WTC11 (cell line): ENCODE data around the gene LDLRAD1. TPM values are rescaled to one million over a fixed set of nuclear protein-coding genes. Genes with fewer than 3 reads are reported as not detected.
A peak's percentile ranks its signal among the peaks of the same experiment; 100 is the strongest.

ENCODE experiments used
- ATAC-seq: fragments of 200-7000 bp; cut with Tn5 transposase; 2 replicates; pipeline ENCODE4 v1.10.0; 2021; ENCODE audit warnings: mild to moderate bottlenecking, moderate library complexity
- CTCF ChIA-PET: fragments of 300-600 bp; sonication (Branson Sonifier 250); formaldehyde crosslinking; loops from one replicate; lab custom pipeline; 2021; ENCODE audit warnings: antibody characterized with exemption; lab: Charles Lee
- POLR2A ChIA-PET: fragments of 350-600 bp; sonication (Branson Sonifier 250); formaldehyde crosslinking; loops from one replicate; lab custom pipeline; 2021; ENCODE audit warnings: antibody characterized with exemption; lab: Charles Lee
- DNase-seq: peaks from one replicate; pipeline ENCODE4 v3.0.0; 2021; ENCODE audit warnings: low spot score
- H3K27ac Mint-ChIP-seq: 2 replicates; pipeline ENCODE4 v1.8.0; 2021; ENCODE audit warnings: mixed read lengths
- H3K27me3 Mint-ChIP-seq: 2 replicates; pipeline ENCODE4 v1.8.0; 2021; ENCODE audit warnings: low read depth, mild to moderate bottlenecking, moderate library complexity, mixed read lengths
- H3K36me3 Mint-ChIP-seq: 2 replicates; pipeline ENCODE4 v1.8.0; 2021; ENCODE audit warnings: mixed read lengths
- H3K4me1 Mint-ChIP-seq: 2 replicates; pipeline ENCODE4 v1.8.0; 2022; ENCODE audit warnings: mixed read lengths
- H3K4me3 Mint-ChIP-seq: 2 replicates; pipeline ENCODE4 v1.8.0; 2021; ENCODE audit warnings: mild to moderate bottlenecking, moderate library complexity, mixed read lengths
- H3K9me3 Mint-ChIP-seq: 2 replicates; pipeline ENCODE4 v1.8.0; 2021; ENCODE audit warnings: mixed read lengths
- ATF2 ChIP-seq: sonication (generic); formaldehyde crosslinking; IDR thresholded peaks from 2 replicates; pipeline ENCODE4 v1.8.1; 2022; ENCODE audit warnings: low read depth, missing genetic modification reagents, borderline replicate concordance
- CREM ChIP-seq: sonication (generic); formaldehyde crosslinking; IDR thresholded peaks from 2 replicates; pipeline ENCODE4 v1.8.1; 2022; ENCODE audit warnings: mild to moderate bottlenecking, missing genetic modification reagents, moderate library complexity
- ERG ChIP-seq: fragments of 250-450 bp; sonication (Bioruptor Pico); IDR thresholded peaks from 2 replicates; pipeline ENCODE4 v1.8.0; 2021; ENCODE audit warnings: mild to moderate bottlenecking
- ETV6 ChIP-seq: sonication (generic); formaldehyde crosslinking; IDR thresholded peaks from 2 replicates; pipeline ENCODE4 v1.8.1; 2022; ENCODE audit warnings: mild to moderate bottlenecking, missing genetic modification reagents
- GTF2I ChIP-seq: fragments of 250-450 bp; sonication (Bioruptor Pico); conservative IDR thresholded peaks from 2 replicates; pipeline ENCODE4 v1.4.0; 2021; ENCODE audit warnings: mild to moderate bottlenecking
- JUN ChIP-seq: sonication (generic); formaldehyde crosslinking; IDR thresholded peaks from 2 replicates; pipeline ENCODE4 v1.8.0; 2023; ENCODE audit warnings: mild to moderate bottlenecking, missing genetic modification reagents
- KAT7 ChIP-seq: sonication (generic); formaldehyde crosslinking; IDR thresholded peaks from 2 replicates; pipeline ENCODE4 v1.8.1; 2023; ENCODE audit warnings: missing genetic modification reagents, mild to moderate bottlenecking, borderline replicate concordance
- MYBL2 ChIP-seq: sonication (generic); formaldehyde crosslinking; IDR thresholded peaks from 2 replicates; pipeline ENCODE4 v1.8.1; 2023; ENCODE audit warnings: mild to moderate bottlenecking, moderate library complexity, missing genetic modification reagents
- NFATC4 ChIP-seq: fragments of 250-450 bp; sonication (Bioruptor Pico); IDR thresholded peaks from 2 replicates; pipeline ENCODE4 v1.9.0; 2021; ENCODE audit warnings: mild to moderate bottlenecking
- NFYB ChIP-seq: sonication (generic); formaldehyde crosslinking; conservative IDR thresholded peaks from 2 replicates; pipeline ENCODE4 v1.8.0; 2022; ENCODE audit warnings: low read depth, missing genetic modification reagents
- NR3C1 ChIP-seq: sonication (generic); formaldehyde crosslinking; conservative IDR thresholded peaks from 2 replicates; pipeline ENCODE4 v1.8.1; 2023; ENCODE audit warnings: low read depth, mild to moderate bottlenecking, missing genetic modification reagents
- RORB ChIP-seq: fragments of 250-450 bp; sonication (Bioruptor Pico); IDR thresholded peaks from 2 replicates; pipeline ENCODE4 v1.9.0; 2021; ENCODE audit warnings: mild to moderate bottlenecking
- ZMAT4 ChIP-seq: fragments of 250-450 bp; sonication (Bioruptor Pico); IDR thresholded peaks from 2 replicates; pipeline ENCODE4 v1.9.0; 2021; ENCODE audit warnings: mild to moderate bottlenecking
- ZNF232 ChIP-seq: sonication (generic); formaldehyde crosslinking; IDR thresholded peaks from 2 replicates; pipeline ENCODE4 v1.8.0; 2022; ENCODE audit warnings: mild to moderate bottlenecking, missing genetic modification reagents
- ZNF263 ChIP-seq: sonication (generic); formaldehyde crosslinking; IDR thresholded peaks from 2 replicates; pipeline ENCODE4 v1.8.1; 2022; ENCODE audit warnings: low read depth, mild to moderate bottlenecking, moderate library complexity, missing genetic modification reagents
- ZNF416 ChIP-seq: fragments of 250-450 bp; sonication (Bioruptor Pico); IDR thresholded peaks from 2 replicates; pipeline ENCODE4 v1.9.0; 2021; ENCODE audit warnings: mild to moderate bottlenecking, inconsistent platforms
- ZNF425 ChIP-seq: fragments of 250-450 bp; sonication (Bioruptor Pico); conservative IDR thresholded peaks from 2 replicates; pipeline ENCODE4 v1.9.0; 2021; ENCODE audit warnings: mild to moderate bottlenecking
- ZNF532 ChIP-seq: fragments of 250-450 bp; sonication (Bioruptor Pico); IDR thresholded peaks from 2 replicates; pipeline ENCODE4 v1.9.0; 2021; ENCODE audit warnings: mild to moderate bottlenecking, borderline replicate concordance
- total RNA-seq: library from RNA; stranded (reverse); gene quantifications from 3 replicates; pipeline ENCODE4 v1.2.3, GENCODE V29; 2021
- TF ChIP-seq, protein P1 (sequence below): fragments of 200-600 bp; IDR thresholded peaks from 2 replicates; pipeline ENCODE4 v1.8.0; 2022; ENCODE audit warnings: antibody characterized with exemption
- TF ChIP-seq, protein P2 (sequence below): sonication (generic); formaldehyde crosslinking; IDR thresholded peaks from 2 replicates; pipeline ENCODE4 v1.8.0; 2023; ENCODE audit warnings: mild to moderate bottlenecking, missing genetic modification reagents

LDLRAD1 gene
- total RNA-seq, 1 experiment from 2014 or later = 0.09 TPM

DNA sequence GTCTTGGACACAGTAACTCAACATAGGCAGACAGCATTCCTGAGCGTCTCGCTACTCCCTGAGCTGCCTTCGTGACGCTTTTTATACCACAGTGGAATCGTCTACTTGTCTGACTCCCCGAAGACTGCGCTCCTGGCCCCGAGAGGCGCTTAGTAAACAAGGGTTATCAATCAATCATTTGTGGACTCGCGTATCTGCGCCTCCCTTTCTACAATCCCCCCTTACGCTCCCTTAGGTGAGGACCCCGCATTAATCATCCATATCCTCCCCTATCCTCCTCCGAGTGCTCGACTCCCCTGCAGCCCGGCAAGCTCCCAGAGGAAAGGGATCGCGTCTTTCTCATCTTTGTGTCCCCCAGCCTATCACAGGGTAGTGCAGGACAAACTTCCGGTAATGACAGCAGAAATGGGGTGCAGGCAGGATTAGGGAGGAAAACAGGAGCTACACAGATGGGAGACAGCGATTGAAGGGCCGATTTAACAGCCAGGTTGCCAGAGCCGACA, 34.5 kb upstream of the LDLRAD1 start:
- TF ChIP-seq, protein P1, sequence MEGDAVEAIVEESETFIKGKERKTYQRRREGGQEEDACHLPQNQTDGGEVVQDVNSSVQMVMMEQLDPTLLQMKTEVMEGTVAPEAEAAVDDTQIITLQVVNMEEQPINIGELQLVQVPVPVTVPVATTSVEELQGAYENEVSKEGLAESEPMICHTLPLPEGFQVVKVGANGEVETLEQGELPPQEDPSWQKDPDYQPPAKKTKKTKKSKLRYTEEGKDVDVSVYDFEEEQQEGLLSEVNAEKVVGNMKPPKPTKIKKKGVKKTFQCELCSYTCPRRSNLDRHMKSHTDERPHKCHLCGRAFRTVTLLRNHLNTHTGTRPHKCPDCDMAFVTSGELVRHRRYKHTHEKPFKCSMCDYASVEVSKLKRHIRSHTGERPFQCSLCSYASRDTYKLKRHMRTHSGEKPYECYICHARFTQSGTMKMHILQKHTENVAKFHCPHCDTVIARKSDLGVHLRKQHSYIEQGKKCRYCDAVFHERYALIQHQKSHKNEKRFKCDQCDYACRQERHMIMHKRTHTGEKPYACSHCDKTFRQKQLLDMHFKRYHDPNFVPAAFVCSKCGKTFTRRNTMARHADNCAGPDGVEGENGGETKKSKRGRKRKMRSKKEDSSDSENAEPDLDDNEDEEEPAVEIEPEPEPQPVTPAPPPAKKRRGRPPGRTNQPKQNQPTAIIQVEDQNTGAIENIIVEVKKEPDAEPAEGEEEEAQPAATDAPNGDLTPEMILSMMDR = no peak
- no peak for TF ChIP-seq ZNF532
- TF ChIP-seq ZMAT4 (CRISPR knock-in tag) = no peak
- TF ChIP-seq ATF2 = no peak
- 0 out of 2 replicates have a peak, but pooled peaks have one; percentile 8 for TF ChIP-seq CREM (CRISPR knock-in tag)
- TF ChIP-seq ERG = no peak
- TF ChIP-seq, protein P2, sequence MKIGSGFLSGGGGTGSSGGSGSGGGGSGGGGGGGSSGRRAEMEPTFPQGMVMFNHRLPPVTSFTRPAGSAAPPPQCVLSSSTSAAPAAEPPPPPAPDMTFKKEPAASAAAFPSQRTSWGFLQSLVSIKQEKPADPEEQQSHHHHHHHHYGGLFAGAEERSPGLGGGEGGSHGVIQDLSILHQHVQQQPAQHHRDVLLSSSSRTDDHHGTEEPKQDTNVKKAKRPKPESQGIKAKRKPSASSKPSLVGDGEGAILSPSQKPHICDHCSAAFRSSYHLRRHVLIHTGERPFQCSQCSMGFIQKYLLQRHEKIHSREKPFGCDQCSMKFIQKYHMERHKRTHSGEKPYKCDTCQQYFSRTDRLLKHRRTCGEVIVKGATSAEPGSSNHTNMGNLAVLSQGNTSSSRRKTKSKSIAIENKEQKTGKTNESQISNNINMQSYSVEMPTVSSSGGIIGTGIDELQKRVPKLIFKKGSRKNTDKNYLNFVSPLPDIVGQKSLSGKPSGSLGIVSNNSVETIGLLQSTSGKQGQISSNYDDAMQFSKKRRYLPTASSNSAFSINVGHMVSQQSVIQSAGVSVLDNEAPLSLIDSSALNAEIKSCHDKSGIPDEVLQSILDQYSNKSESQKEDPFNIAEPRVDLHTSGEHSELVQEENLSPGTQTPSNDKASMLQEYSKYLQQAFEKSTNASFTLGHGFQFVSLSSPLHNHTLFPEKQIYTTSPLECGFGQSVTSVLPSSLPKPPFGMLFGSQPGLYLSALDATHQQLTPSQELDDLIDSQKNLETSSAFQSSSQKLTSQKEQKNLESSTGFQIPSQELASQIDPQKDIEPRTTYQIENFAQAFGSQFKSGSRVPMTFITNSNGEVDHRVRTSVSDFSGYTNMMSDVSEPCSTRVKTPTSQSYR = 0 out of 2 replicates have a peak, but pooled peaks have one; percentile 36
- no peak for TF ChIP-seq ZNF416 (CRISPR knock-in tag)
- TF ChIP-seq NFYB = peak; percentile 59
- DNase-seq (peak; percentile 18), ATAC-seq (peak; percentile 26)
- H3K36me3 Mint-ChIP-seq = no peaks in the 10 kb centered on the region
- no peaks in the 10 kb centered on the region for H3K9me3 Mint-ChIP-seq
- no peak overlapping the region for H3K27ac Mint-ChIP-seq
- CTCF ChIA-PET = interaction anchor here (0.7 to 2.8 kb wide), 7 partner anchors 16 to 739 kb away, joined by 3 to 18 read pairs (median 6); partner anchors contain the start of gene IFT25
- H3K4me1 Mint-ChIP-seq = peaks cover 8% of the 10 kb centered on the region; the same call in 1 of the 2 replicates
- no peak overlapping the region for H3K4me3 Mint-ChIP-seq
- H3K27me3 Mint-ChIP-seq = no peaks in the 10 kb centered on the region
- POLR2A ChIA-PET = interaction anchor here (0.5 to 1.0 kb wide), 2 partner anchors 29 to 604 kb away, joined by 3 read pairs; no protein-coding TSS in a partner anchor

- DNase-seq = no peak
- Mint-ChIP-seq H3K27ac (no peak overlapping the region), H3K4me3 (no peak overlapping the region), H3K36me3 (no peaks in the 10 kb centered on the region), H3K9me3 (no peaks in the 10 kb centered on the region), H3K4me1 (peaks cover 12% of the 10 kb centered on the region), H3K27me3 (no peaks in the 10 kb centered on the region)
- POLR2A ChIA-PET = interaction anchor here (1.0 kb wide), 1 partner anchor 29 kb away, joined by 3 read pairs; no protein-coding TSS in a partner anchor
- no peak for TF ChIP-seq MYBL2
- no peak for TF ChIP-seq ZNF232 (CRISPR knock-in tag)
- no peak for TF ChIP-seq ZNF263 (CRISPR knock-in tag)
- no peak for TF ChIP-seq NR3C1 (CRISPR knock-in tag)
- TF ChIP-seq NFATC4 = no peak
- no peak for TF ChIP-seq JUN (CRISPR knock-in tag)
- TF ChIP-seq ETV6 (CRISPR knock-in tag) = no peak
- TF ChIP-seq RORB (CRISPR knock-in tag) = no peak
- no peak for TF ChIP-seq KAT7
- no peak for TF ChIP-seq ZNF425
- no peak for TF ChIP-seq GTF2I
- ATAC-seq = no peak
- CTCF ChIA-PET = interaction anchor here (0.6 to 2.8 kb wide), 6 partner anchors 30 to 740 kb away, joined by 3 to 18 read pairs (median 6); partner anchors contain the start of gene IFT25
Observed at GRCh38 chr1:54051933-54052430, 34.0 kb upstream of the LDLRAD1 start.
